T1000 (cell line): Measurements from ENCODE around the gene BNC1.
"Not testable (repeated sequence)": the region's sequence is repeated elsewhere in the genome, so short reads cannot be mapped to it uniquely, and the experiment has no call there.

ENCODE experiments used
- DNase-seq: peaks from one replicate; lab custom pipeline; 2025; ENCODE audit warnings: mixed read lengths; lab: John Stamatoyannopoulos, UW

Gene BNC1

GRCh38 chr15:83248151-83249029, 36.1 kb downstream of the BNC1 start:
- DNase-seq, result peak; percentile 6

- DNase-seq, result no peak
Observed at GRCh38 chr15:83243634-83244033, 40.8 kb downstream of the BNC1 start.

- no peak for DNase-seq
Observed at GRCh38 chr15:83230242-83230641, 54.2 kb downstream of the BNC1 start.

- no peak for DNase-seq
Observed at GRCh38 chr15:83225449-83225848, 59.0 kb downstream of the BNC1 start.

- DNase-seq, result not testable (repeated sequence)
Observed at GRCh38 chr15:83221781-83222180, 62.7 kb downstream of the BNC1 start.

GRCh38 chr15:83219026-83219425, 65.4 kb downstream of the BNC1 start:
- no peak for DNase-seq

- no peak for DNase-seq
Observed at GRCh38 chr15:83215306-83215705, 69.2 kb downstream of the BNC1 start.

- DNase-seq, result no peak
Observed at GRCh38 chr15:83210619-83211018, 73.8 kb downstream of the BNC1 start.

- no peak for DNase-seq
Observed at GRCh38 chr15:83209333-83209732, 75.1 kb downstream of the BNC1 start.

GRCh38 chr15:83208367-83208661, 76.2 kb downstream of the BNC1 start:
- no peak for DNase-seq

- DNase-seq, result no peak
Observed at GRCh38 chr15:83207660-83208366, 76.7 kb downstream of the BNC1 start, which contains the start of gene HDGFL3. TSS of gene HDGFL3 (minus strand) at chr15:83207823. CDS start at chr15:83207414, 409 bp downstream.

GRCh38 chr15:83207009-83207659, 77.3 kb downstream of the BNC1 start:
- no peak for DNase-seq

- DNase-seq, result no peak
Observed at GRCh38 chr15:83206526-83207008, 77.9 kb downstream of the BNC1 start.
